Measurements from ENCODE around the gene SIN3B.

SIN3B gene

DNA sequence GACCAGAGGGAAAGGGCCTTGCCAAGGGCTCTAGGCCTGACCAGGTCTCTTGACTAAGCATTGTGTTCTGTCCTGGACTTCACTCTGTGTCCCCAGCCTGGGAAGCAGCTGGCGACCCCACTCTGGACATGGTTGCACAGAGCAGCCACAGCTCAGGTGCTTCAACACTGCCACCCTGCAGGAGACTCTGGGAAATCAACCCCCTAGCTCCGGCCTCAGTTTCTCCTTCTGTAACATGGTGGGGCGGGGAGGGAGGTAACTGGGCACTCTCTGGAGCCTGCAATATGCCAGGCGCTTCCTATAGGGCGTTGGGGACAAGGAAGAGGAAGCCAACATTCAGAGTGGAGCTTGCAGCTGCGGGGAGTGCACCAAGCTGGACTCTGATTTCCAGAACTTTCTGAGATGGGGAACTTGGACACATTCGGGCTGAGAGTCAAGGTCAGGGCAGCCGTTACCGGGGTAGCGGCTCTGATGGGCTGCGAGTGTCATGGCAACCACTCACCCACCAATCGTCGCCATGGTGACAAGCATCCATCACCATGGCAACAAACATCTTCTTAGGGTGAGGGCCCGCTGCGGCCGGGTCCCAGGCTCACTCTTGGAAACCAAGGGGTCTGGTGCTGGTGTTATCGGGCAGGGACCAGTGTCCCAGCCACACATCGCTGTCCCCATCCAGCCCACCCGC lies 72.4 kb downstream of the SIN3B start:
- DNase-seq (ENCODE audit: low read depth in 3 of 3, low spot score in 1 of 3) = no peak

DNA sequence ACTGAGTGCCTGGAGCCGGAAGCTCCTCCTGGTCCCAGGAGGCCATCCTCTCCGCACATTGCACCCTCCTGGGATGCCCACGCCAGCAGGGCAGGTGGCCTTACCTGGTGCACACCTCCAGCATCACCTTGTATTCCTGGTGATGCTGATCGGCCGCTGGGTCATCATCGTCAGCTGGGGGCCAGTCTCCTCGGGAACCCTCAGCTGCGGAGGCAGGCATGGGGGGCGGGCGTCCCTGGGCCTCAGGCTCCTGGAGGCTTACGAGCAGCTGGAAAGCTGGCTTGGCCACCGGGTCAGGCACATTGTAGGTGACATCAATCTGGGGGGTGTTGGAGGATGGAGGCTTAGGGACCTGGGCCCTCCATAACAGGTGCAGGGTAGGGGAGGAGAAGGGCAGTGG lies 73.3 kb downstream of the SIN3B start:
- no peak for DNase-seq (ENCODE audit: low read depth in 3 of 3, low spot score in 1 of 3)

DNA sequence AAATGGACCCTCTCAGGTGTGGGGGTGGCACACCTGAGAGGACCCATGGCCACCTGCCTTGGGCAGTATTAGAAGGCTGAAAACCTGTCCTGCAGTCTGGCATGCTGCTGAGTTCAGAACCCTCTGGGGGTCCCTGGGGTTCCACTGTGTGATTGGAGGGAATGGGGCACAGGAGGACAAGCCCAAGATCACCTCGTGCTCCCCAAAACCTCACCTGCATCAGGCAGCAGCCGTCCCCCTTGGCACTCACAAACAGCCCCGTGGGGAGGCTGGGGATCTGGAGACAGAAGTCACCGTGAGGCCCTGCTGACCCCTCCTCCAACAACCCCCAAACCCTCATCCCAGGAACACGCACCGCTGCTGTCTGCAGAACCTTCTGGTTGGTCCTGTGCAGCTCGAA lies 74.1 kb downstream of the SIN3B start:
- DNase-seq (ENCODE audit: low read depth in 3 of 3, low spot score in 1 of 3) = no peak

DNA sequence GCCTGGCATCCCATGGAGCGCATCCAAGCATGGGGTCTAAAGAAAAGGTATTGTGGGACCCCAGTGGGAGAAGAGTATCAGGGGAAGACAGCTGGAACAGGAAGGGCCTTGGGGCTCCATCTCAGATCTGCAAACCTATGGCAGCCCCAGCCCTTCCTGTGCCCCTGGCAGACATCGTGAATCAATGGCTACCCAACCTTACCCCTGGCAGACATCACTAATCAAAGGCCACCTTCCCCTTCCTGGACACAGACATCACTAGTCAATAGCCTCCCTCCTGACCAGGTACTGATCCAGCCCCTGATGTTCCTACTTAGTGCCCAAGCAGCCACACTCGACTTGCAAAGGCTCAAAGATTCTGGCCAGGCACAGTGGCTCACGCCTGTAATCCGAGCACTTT lies 75.4 kb downstream of the SIN3B start:
- DNase-seq (ENCODE audit: low read depth in 3 of 3, low spot score in 1 of 3) = no peak

DNA sequence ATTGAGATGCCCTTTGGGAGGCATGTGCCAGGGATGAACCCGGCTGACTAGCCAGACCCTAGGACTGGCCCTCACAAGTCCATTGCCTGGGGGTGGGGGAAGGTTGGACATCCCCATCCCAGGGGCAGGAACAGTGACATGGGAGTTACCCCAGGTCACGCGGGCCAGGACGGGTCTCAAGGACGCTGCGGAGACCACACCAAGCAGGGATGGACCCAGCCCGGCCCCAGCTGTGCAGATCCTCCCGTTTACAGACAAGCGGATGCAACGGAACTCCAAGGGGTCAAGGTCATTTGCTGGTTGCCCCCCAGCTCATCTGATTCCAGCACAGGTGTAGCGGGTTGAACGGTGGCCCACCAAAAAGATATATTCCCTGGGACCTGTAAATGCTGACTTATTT lies 79.6 kb downstream of the SIN3B start:
- DNase-seq (ENCODE audit: low read depth in 3 of 3, low spot score in 1 of 3) = no peak

DNA sequence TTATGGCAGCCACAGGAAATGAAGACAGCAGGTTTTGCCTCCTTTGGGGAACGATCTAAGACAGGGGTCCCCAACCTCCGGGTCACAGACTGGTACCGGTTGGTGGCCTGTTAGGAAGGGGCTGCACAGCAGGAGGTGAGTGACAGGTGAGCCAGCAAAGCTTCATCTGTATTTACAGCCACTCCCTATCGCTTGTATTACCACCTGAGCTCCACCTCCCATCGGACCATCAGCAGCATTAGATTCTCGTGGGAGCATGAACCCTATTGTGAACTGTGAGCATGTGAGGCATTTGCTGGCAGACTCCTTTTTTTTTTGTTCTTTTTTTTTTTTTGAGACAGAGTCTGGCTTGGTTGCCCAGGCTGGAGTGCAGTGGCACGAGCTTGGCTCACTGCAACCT lies 81.8 kb downstream of the SIN3B start:
- DNase-seq (ENCODE audit: low read depth in 3 of 3, low spot score in 1 of 3) = no peak

DNA sequence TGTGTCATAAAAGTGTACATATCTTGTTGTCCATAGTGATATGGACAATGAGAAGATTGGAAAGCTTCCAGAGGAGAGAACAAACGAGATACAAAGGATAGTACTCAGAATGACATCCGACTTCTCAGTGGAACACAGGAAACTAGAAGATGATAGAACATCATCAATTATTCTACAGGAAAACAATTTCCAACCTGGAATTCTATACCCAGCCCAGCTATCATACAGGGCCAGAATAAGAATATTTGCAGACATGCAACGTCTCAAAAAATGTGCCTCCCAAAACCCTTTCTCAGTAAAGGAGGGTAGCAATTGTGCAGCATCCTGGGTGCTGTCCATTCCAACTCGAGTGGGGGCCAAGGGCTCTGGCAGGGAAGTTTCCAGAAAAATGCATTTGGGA lies 83.6 kb downstream of the SIN3B start:
- DNase-seq (ENCODE audit: low read depth in 3 of 3, low spot score in 1 of 3) = no peak

DNA sequence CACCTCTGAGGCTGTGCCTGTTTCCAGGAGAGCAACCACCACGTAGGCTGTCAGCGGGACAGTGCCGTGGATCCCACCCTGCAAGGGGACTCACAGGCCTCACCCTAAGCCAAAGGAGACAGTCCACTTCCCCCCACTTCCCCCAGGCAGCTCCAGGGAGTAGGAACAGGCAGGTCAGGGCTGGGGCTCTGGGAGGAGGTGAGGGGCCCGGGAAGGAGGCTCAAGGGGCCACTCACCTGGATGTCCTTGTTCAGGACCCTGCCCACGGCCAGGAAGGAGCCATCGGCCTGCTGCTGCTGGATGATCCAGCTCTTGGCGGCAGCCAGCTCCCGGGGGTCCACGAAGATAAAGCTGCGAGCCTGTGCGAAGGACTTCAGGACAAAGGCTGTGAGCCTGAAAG lies 85.2 kb downstream of the SIN3B start:
- no peak for DNase-seq (ENCODE audit: low read depth in 3 of 3, low spot score in 1 of 3)

DNA sequence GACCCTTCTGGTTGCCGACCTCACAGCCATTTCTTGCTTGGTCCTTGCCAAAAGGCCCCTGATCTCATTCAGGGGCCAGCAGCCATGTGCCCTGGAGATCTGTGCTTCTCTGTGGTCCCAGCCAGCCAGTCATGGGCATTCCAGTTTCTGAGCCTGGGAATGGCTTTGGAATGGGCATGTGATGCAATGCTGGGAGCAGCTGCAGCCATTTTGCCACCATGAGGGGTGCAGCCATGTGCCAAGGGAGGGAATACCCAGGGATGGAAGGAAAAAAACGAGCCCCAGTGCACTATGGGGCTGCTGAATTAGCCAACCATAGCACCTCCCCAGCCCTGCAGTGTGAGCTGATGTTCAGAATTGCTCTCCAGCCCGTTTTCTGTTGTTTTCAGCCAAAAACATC lies 85.9 kb downstream of the SIN3B start:
- no peak for DNase-seq (ENCODE audit: low read depth in 3 of 3, low spot score in 1 of 3)

DNA sequence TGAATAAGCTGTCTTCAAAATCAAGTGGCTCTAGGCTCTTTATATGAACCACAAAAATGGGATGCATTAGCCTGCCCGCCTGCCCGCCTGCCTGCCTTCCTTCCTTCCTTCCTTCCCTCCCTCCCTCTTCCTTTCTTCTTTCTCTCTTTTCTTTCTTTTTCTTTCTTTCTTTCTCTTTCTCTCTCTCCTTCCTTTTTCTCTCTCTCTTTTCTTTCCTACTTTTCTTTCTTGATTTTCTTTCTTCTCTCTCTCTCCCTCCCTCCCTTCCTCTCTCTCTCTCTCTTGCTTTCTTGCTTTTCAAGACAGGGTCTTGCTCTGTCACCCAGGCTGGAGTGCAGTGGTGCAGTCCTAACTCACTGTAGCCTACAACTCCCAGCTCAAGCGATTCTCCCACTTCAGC lies 86.5 kb downstream of the SIN3B start:
- no peak for DNase-seq (ENCODE audit: low read depth in 3 of 3, low spot score in 1 of 3)

DNA sequence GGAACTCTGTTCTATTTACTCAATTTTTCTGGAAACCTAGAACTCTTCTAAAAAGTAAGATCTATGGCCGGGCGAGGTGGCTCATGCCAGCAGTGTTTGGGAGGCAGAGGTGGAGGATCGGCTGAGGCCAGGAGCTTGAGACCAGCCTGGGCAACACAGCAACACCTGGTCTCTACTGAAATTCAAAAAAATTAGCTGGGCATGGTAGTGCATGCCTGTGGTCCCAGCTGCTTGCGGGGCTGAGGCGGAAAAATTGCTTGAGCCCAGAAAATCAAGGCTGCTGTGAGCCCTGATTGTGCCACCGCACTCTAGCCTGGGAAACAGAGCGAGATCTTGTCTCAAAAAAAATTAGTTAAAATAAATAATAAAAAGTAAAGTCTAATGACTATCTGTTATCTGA lies 88.2 kb downstream of the SIN3B start:
- no peak for DNase-seq (ENCODE audit: low read depth in 3 of 3, low spot score in 1 of 3)

DNA sequence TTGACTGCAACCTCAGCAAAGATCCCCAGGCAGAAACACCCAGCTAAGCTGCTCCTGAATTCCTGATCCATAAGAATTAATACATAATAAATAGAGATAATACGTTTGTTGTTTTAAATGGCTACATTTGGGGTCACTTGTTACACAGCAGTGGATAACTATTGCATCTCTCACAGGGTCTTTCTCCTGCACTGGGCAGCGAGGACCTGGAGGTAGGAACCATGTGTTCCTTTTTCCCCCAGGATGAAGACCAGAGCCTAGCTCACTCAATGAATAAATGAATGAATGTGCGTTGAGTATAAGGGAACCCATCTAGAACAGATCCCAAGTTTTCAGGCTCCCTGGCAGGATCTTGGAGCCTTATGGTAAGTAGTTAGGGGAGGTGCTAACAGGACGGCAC lies 90.3 kb downstream of the SIN3B start:
- no peak for DNase-seq (ENCODE audit: low read depth in 3 of 3, low spot score in 1 of 3)

DNA sequence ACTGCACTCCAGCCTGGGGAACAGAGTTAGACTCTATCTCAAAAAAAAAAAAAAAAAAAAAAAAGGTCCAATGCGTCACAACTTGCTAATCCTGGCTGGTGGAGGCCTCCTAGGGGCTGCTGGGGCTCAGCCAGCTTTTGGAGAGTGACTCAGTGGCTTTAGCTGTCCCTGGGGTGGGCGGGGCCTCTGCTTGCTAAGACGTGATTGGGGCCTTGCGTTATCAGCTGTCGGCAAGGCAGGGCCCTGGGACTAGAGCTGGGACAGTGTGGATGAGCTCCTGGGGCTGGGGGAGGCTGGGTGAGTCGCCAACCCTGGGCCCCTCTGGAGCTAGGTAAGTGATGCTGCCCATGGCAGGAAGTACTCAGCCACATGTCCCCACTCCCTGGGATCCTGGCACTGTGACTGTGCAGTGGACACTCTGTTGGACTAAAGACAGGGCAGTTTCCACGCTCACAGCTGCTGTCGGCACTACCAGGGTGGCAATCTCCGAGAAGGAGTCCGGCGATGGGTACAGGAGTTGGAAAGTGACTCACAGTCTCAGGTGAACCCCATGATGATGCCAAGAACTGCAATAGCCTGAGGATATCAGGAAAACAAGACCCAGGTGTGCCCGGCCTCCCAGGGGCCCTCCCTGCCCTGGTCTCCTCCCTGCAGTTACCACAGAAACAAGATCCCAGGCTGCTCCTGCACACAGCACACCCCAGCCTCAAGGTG lies 91.8 kb downstream of the SIN3B start:
- DNase-seq (ENCODE audit: low read depth in 3 of 3, low spot score in 1 of 3) = no peak

DNA sequence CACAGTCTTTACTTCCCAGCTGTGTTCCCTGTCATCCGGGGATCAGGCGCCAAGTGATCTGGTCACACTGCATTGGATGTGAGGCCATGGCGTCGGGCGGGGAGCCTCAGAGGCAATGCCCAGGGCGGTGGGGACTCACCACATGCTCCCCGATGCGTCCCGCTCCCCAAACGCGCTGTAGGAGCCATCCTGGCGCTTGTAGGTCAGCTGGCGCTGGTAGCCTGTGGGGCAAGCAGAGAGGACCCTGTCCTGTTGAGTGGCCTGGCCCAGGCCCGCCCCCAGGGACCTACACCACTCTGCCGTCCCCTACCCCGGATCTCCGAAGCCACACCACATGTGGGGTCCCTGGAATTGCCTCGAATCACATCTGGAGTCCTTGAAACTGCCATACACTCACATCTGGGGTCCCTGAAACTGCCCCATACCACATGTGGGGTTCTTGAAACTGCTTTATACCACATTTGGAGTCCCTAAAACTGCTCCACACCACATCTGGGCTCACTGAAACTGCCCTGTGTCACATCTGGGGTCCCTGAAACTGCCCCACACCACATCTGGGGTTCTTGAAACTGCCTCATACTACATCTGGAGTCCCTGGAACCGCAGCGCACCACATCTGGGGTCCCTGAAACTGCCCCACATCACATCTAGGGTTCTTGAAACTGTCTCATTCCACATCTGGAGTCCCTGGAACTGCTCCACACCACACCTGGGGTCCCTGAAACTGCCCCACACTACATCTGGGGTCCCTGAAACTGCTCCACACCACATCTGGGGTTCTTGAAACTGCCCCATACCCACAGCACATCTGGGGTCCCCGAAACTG lies 92.8 kb downstream of the SIN3B start:
- DNase-seq (ENCODE audit: low read depth in 3 of 3, low spot score in 1 of 3) = no peak

DNA sequence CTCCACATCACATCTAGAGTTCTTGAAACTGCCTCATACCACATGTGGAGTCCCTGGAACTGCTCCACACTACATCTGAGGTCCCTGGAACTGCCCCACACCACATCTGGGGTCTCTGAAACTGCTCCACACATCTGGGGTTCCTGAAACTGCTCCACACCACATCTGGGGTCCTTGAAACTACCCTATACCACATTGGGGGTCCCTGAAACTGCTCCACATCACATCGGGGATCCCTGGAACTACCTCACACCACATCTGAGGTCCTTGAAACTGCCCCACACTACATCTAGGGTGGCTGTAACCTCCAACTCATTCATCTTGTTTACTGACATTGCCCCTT lies 93.4 kb downstream of the SIN3B start:
- DNase-seq (ENCODE audit: low read depth in 3 of 3, low spot score in 1 of 3) = no peak

DNA sequence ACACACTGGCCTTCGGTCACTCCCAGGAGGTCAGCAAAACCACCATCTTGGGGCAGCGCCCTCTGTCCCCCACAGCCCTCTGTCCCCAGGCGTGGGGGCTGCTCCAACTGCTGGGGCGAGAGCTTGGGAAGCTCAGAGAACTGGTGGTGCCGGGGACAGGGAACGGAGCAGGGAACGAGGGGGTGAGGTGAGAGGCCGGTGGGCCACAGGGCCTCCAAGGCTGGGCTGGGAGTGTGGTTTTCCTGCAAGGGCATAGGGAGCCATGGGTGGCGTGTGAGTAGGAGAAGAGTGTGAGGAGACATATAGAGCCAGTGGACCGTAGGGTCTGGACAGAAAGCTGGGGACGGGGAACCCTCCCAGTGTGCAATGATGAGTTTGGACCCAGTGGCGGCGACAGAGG lies 93.8 kb downstream of the SIN3B start:
- no peak for DNase-seq (ENCODE audit: low read depth in 3 of 3, low spot score in 1 of 3)

DNA sequence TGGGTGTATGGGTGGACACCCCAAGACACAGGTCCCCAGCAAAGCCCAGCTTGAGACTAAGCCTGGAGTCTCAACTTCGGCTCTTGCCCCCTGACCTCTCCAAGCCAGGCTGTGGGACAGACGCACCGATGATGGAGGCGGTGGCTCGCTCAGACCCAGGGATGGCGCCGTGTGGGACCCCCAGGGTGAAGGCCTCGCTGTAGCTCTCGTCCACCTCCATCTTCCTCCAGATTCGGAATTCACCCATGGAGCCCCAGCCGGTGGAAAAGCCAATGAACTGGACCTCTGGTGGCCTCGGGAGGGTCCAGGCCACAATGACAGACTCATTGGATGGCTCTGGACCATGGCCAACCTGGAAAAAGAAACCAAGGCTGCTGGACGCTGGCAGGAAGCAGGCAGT lies 98.7 kb downstream of the SIN3B start:
- no peak for DNase-seq (ENCODE audit: low read depth in 3 of 3, low spot score in 1 of 3)

DNA sequence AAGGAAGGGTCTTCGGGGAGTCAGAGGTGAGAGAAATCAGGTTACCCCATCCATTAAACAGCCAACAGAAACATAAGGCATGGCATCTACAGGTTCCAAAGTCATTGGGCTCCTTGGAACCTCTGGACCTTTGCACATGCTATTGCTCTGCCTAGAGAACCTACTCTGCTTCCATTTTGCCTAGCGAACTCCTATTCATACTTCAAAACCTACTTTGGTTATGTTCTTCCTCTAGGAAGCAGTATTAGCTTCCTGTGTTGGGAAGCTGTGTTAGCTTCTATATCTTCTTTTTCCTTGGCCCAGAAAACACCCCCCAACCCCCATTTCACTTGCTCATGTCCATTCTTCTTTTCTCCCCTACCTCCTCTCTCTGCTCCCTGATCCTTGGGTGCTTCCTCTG lies 99.2 kb downstream of the SIN3B start:
- DNase-seq (ENCODE audit: low read depth in 3 of 3, low spot score in 1 of 3) = no peak

DNA sequence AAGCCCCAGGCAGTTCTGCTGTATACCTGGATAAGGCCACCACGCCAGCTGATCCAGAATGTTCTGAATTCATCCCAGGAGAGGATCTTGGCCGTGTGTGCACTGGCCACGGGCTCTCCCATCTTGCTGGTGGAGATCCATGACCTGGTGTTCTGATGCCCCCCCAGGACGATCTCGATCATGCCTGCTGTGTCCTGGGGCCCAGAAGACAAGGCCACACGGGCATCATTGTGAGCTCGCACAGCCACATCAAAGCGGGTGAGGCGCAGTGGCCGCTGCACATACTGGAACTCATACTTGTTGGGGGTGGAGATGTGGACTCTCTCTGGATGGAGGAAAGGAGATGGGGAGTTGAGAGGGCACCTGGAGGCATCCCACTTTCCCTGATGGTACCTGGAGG lies 99.7 kb downstream of the SIN3B start:
- no peak for DNase-seq (ENCODE audit: low read depth in 3 of 3, low spot score in 1 of 3)
